NCI-H460 (cell line): ENCODE results near the gene HPSE2. TPM values are rescaled to one million over a fixed set of nuclear protein-coding genes. Genes with fewer than 3 reads are reported as not detected.

ENCODE experiments used
- DNase-seq: peaks from one replicate; pipeline ENCODE4 v3.0.0-alpha.2; 2016; ENCODE audit warnings: low read depth; ENCODE audit errors: extremely low read depth
- total RNA-seq: library from RNA; depleted of rRNA; stranded (reverse); fragments of >200 nt; shearing (Covaris generic); gene quantifications from 2 replicates; pipeline ENCODE4 v1.2.3, GENCODE V29; 2014

HPSE2 gene
- total RNA-seq, 1 experiment from 2014 or later: not detected

DNA sequence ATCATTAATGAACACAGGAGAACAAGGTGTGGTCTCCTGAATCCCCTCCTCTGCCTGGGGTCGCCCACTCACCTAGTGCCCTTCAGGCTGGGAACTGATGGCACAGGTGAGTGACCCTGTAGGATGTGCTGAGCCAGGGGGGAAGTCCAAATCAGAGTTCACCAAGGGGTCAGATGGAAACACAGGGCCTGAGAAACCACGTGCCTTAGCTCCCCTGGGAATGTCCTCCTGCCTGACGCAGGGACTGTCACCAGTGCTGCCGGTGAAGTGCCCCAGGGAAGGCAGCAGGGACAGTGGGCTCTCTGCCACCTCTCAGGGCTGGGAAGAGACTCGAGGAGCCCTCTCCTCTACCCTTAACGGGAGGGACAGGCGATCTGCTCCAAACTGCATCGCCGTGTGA lies 814.9 kb downstream of the HPSE2 start:
- DNase-seq: no peak

DNA sequence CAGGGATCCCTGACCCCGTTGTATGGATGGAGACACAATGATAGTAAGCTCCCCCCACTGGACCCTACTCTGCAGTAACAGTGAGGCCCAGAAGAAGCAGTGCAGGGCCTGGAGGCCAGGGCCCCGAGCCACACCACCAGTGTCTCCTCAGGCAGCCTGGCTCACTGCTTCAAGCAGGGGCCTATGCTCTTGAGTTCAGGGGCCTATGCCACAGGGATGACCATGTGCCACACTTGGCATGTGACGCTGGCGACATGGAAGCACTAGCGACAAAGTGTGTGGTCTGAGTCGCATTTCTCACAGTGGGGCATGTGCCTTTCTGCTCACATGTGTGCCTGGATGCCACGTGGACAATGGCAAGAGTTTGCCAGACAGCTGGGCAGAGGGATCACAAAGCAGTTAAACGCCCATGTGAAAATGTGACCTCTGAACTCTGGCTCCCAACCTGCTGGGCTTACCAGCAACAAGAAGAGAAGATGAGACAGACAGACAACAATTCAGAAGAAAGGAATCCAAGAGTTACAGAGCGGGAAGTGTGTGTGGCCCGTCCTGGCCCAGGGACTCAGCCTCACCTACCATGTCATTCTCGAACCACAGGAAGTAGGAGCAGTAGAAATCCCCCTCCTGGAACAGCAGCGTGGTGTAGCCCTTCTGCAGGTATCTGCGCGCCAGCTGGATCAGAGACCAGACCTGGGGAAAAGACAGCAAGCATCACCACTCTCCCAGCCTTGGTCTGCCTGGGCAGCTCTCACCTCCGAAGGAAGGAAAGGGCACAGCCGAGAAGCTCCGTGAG lies 816.0 kb downstream of the HPSE2 start:
- DNase-seq: no peak

DNA sequence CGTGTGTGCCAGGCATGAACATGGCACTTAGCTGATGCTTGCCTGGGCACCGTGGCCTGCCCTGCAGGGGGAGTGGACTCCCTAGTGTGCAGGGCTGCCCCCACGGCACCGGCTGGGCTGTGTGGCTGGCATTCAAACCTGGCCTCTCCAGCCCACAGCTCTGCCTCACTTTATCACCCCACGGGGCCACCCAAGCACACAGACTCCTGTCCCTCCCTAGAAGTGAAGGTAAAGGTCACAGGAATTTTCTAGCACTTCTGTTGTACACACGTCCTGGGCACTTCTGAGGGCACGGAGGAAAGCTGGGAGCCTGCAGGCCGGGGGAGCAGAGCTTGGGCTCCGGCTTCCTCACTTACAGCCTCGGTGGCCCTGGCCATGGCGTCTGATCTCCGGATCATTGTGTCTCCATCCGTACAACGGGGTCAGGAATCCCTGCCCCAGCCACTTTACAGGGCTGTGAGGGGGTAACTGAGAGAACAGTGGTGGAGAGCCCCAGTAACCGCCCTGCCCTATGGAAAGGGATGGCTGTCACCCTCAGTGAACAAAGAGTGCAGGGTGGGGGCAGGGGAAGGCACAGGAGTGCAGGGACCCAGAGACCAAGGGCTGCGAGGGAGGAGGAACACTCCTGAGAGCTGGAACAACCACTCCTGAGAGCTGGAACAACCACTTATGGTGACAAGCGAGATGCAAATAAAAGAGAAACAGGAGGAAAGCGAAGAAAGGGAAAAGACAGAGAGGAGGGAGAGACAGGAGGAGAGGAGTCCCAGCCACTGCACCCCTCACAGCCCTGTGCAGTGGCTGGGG lies 816.8 kb downstream of the HPSE2 start:
- no peak for DNase-seq

DNA sequence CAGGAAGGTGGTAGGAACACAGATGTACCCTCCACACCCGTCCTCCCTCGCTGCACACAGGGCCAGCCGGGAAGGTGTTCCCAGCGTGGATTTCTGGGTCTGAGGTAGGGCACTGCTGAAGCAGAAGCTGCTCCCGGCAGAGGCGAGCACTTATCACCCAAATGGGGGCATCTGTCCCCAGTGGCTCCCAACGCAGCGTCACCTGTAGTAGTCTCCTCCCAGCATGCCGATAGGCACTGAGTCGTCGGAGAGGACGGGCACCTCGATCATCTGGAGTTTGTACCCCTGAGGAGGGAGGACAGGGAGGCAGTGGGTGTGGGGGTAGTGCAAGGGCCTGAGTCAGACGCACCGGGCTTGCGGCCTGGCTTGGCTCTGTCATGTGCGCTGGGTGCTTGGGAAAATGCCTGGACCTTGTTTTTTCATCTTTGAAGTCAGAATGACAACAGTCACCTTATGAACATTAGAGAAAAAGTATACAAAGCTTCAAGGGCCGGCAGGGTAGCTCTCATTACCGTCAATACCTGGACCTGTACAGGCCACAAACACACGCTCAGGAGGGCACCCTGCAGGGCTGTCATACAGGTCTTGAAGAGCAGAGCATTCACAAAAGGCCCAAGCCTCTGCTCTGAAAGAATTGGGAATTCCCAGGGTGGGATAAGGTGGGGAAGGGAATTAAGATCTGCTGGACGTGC lies 817.5 kb downstream of the HPSE2 start:
- no peak for DNase-seq

DNA sequence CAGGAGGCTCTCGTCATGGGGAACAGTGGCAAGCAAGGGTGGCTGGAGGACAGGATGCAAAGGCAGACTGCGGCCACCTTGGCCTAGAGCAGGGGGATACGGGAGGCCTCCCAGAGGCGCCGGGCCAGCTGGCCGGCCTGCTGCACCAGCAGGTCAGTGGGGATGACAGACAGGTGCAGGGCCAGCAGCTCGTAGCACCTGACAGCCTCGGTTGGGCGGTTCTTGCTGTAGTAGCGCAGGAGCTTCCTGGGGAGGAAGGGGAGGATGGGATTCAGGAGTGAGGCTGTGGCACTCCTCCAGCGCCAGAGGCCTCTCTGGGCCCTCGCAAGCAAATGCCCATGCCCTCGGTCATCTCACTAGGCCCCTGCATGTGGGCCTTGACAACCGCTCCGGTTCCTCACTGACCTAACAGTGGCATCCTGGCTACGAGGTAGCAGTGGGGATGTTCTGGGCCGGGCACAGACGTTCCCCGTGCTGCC lies 818.1 kb downstream of the HPSE2 start:
- DNase-seq: no peak

DNA sequence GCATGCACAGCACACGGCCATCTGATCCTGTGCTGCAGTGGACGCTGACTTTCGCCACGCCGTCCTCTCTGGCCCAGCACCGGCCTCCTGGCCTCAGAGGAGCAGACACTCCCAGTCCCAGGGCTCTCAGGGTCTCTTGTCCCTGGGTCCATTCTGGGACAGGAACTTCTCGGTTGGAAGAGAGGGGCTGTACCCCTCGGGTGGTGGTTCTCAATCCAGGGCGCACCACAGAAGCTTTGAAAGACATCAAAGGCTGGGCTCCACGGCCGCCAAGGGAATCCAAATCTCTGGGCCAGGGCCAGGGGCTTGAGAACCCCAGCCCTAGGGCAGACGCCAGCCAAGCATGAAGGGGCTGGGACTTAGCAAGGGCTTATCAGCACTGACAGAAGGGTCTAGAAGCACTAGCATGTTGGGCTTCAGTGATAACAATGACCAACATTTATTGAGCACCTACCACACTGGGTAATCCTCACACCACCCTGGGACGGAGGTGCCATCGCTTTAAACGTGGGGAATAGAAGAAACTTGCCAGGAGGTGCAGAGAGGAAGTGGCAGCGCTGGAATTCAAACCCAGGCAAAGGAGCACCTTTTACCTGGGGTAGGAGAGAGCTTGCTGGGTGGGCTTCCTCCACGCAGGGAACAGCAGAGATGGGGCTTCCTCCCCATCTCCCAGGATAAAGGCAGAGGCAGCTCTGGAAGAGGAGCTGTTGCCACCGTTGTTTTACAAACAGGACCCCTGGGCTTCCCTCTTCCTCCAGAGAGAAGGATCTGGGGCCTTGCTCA lies 818.9 kb downstream of the HPSE2 start:
- DNase-seq: no peak

DNA sequence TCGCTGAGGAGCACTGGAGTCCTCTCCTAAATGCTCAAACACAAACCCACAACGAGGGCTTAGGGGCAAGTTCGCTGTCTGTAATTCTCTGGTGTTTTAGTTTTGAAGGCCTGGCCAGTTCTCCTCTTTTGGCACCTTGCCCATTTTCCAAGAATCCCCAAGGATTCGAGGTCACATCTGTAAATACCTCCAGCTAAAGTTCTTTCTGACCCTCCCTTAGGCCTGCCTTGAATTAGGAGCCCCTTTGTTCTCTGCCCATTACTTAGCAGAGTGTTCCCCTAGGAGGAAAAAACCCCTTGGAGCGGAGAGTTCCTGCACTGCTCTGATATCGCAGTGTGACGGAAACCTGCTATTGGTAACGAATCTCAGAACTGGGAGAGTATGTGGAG lies 819.9 kb downstream of the HPSE2 start:
- DNase-seq: no peak

DNA sequence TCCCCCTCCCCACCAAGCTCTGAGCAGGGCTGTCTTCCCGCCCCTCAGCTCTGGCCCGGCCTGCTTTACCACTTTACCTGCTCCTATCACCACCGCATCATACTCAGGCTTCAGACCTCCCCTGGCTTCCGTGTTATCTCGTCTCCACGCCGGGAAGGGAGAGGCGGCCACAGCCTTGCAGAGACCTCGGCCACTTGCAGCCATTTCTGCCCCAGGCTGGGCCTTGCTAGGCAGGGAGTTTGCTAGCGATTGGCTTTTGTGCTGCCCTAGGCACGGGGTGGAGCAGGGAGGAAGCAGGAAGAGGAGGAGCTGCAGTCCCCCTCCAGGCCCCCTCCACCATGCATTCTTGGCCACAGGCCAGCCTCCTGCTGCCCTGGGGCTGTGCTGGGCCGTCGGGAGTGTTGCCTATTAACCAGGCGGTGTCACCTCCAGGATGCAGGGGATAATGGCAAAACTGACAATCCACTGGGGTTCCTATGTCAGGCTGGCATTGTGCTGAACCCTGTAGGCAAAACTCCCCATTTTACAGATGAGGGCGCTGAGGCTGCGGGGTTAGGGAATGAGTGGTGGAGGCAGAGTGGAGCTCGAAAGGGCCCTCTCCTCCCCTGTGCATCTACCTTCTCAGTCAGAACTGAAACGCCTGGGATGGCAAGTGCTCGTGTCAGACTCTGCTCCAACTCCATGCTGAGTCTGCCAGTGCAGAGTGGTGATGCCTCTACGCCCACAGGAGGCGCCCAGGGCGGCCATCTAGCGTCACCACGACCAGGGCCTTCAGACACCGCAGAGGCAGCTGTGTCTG lies 820.5 kb downstream of the HPSE2 start, which contains the start of gene PYROXD2:
Gene PYROXD2, minus strand, starts transcription at position 251 of the 799 bp plus-strand sequence. Its CDS starts 47 bp downstream, at position 204.
- DNase-seq: peak; percentile 85

DNA sequence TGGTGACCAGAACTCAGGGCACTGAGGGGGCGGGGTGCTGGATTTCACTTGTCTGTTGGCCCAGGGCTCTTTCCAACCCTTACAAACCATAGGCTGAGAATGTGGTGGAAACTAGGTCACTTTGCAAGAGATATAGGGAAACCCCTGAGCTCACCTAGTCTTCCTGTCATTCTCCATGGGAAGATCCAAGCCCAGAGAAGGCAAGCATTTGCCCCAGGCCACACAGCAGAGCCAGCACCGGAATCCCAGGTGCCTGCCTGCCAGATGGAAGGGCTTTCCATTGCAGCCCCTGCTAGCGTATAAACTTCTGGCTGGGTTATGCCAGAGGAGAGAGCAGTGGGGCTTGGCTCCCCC lies 821.1 kb downstream of the HPSE2 start:
- DNase-seq: no peak

DNA sequence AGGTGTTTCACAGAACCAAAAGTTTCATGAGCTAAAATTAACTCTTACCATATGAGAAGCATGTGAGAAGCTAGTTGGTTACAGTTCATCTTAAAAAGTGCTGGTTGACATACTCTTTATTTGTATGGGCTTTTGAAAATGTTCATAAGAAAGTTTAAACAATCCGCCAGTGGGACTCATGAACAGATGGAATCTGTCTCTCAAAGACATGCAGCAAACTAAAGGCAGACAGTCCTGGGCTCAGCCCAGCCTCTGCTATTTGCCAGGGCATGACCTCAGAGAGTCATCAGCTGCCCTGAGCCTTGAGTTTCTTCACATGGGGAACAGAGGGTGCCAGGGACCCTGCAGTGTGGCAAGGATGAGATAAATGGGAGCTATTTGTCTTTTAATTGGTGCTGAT lies 823.9 kb downstream of the HPSE2 start:
- no peak for DNase-seq

DNA sequence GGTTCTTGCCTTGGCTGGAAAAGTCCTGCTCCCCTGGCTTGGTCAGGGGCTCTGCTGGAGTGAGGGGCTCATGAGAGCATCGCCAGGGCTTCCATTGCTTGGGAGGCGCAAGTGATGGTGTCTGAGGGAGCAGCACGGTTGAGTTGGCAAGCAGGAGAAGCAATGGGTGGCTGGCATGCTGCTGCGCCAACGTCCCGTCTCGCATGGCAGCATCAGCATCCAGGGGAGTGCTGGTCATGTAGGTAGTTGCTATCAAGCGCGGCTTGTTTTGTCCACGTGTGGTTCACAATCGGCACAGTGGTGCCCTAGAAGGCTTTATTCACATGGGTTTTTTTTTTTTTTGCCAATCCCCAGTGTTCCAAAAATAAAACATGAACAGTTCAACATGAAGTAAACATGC lies 824.5 kb downstream of the HPSE2 start:
- DNase-seq: no peak

DNA sequence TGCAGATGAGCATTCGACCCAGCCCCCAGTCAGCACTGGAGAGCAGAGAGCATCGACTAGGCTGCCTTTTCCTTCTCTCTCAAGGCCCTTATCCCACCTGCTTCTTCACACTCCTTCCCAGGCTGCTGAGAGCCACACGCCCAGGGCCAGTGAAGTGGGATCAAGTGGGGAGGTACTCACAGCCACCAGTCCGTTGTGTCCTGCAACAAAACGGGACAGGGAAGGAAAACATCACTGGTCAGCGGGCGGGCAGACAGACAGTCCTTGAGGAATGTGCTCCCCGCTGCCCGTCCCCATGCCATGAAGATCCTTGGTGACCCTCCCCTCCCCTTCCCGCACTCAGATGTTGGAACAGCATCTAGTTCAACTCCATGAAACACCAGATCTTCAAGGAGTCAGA lies 824.9 kb downstream of the HPSE2 start:
- DNase-seq: no peak

DNA sequence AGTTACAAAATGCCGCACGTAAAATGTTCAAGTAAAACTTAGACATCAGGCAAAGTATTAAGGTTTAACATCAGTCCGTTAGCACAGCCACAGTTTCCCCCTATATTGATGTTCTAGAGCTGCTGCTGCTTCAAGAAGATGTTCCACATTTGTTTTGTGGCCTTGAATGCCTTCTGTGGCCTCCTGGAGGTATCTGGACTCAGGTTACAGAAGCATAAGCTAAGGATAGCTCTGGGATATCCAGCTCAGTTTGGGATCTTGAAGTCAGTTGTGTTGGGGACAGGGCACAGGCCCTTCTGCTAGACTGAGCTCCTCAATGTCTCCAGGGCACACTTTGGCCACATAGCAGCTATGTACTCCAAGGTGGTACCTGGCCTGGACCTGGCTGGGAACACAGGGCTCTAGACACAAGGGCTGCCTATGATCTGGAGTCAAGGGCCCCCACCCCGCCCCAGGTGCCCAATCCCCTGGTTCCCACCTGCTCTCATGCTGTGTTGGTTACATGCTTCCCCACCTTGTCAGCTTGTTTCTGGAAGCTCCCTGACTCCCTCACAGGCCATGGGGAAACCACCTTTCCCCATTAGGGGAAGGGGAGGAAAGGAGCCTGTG lies 825.4 kb downstream of the HPSE2 start:
- no peak for DNase-seq

DNA sequence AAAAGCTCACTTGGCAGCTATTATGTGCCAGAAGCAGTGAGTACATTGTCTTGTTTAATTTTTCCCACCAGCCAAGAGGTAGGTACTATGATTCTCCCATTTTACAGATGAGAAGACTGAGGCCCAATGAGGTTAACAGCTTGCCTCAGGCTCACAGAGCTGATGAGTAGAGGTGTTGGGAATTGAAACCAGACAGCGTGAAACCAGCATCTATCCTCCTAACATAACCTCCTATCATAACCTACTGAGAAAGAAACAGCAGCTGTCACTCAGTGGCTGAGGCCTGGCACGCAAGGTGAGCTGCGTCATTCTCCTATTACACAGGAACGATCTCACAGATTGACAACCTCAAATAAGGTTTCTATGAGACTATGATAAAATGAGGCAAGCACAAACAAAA lies 826.9 kb downstream of the HPSE2 start:
- no peak for DNase-seq

DNA sequence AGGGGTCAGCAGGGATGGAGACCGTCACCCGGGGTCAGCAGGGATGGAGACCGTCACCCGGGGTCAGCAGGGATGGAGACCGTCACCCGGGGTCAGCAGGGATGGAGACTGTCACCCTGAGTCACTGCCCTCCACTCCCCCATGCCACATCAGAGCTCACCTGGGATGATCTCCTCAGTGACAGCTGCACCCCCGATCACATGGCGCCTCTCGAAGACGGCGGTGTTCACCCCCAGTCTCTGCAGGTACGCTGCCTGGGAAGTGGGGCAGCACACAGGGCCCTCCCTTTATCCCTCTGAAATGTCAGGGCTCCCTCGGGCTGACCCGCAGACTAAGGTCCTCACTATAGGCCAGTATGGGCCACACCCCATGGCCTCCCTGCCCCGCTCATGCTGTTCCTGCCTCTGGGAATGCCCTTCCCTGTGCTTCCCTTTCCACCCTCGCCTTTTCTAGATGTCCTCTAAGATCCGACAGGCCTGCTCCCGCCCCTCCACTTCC lies 827.9 kb downstream of the HPSE2 start:
- DNase-seq: no peak
